Measurements from ENCODE around the gene PMAIP1. TPM values are rescaled to one million over a fixed set of nuclear protein-coding genes. Genes with fewer than 3 reads are reported as not detected.
A peak's percentile ranks its signal among the peaks of the same experiment; 100 is the strongest.

The PMAIP1 gene
- total and polyA plus RNA-seq, 4 donors: 0.08 to 5.5 (median 0.25) TPM

DNA sequence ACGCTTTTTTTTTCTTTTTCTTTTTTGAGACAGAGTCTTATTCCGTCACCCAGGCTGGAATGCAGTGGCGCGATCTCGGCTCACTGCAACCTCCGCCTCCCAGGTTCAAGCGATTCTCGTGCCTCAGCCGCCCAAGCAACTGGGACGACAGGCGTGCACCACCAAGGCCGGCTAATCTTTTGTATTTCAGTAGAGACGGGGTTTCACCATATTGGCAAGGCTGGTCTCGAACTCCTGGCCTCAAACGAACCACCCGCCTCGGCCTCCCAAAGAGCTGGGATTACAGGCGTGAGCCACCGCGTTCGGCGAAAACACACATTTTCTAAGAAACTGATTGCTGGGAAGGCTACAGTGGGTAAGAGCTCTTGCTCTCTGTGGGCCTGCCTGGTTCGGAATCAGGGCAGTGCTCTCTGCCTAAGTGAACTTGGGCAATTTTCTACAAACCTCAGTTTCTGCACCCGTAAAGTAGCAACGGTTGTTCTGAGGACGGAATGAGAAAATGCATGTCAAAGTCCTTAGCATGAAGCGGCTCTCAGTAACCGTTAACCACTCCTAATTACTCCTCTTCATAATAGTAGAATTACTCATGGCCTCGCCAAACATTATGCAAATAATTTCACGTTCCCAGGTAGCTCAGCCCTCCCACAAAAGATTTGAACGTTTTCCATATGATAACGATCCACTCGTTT, 1.0 kb upstream of the PMAIP1 start:
- TF ChIP-seq REST (IDR thresholded peaks at IDR 0.05) (no peak), RXRA (IDR thresholded peaks at IDR 0.05) (no peak), RAD21 (IDR thresholded peaks at IDR 0.05) (no peak), GABPA (IDR thresholded peaks at IDR 0.05 in 1 of 2, conservative IDR thresholded peaks at IDR 0.05 in 1 of 2) (no peak), HNF4G (IDR thresholded peaks at IDR 0.05) (no peak), TAF1 (conservative IDR thresholded peaks at IDR 0.05) (no peak)
- H3K27me3 ChIP-seq (ENCODE audit: control insufficient read depth in 4 of 4, insufficient read depth in 4 of 4, low read length in 3 of 4): peaks cover 0 to 5% (median 0%) of the 10 kb centered on the region in 4 donors
- no peak for DNase-seq (ENCODE audit: low spot score)

DNA sequence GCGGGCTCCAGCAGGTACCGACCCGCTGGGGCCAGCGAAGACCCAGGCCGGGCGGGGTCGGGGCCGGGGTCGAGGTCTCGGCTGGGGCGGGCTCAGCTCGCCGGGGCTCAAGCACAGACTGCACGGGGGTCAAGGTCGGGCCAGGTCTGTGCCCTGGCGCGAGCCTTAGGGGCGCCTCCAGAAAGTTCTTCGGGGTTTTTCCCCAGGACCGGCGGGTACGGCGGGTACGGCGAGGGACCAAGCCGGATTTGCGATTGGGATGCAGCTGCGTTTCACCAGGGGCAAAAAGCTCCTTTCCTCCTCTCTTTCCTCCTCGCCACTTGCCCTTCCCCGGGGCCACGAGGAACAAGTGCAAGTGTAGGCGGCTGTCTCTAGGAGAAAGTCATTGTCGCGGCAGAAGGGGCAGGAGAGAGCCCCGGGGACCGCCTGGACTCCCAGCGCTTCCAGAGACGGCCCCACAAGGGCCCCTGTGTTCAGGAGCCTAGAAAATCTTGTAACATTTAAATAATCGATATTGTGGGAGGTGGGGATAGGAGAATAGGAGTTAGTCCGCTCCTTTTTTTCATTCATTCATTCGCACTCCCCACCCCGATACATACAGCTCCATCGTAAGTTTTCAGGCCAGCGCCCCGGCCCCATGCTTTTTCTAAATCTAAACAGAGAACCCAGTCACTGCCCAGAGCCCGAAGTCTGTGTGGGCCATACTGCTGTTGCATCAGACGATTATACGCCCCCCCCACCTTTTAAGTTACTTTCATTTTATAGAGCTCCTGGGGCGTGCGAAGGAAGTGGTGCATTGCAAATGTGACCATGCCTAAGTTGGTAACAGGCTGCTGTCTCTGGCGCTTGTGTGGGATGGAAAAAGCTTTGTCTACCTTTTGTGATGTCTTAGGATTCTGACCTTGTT, 679 bp downstream of the PMAIP1 start:
- peak overlapping the region; percentile 57 to 67 (median 63) for H3K4me3 ChIP-seq (ENCODE audit: low read depth in 1 of 3, low read length in 3 of 3)
- DNase-seq (ENCODE audit: low spot score): peak; percentile 49
- peaks cover 6 to 12% (median 9%) of the 10 kb centered on the region in 4 donors for H3K4me1 ChIP-seq (ENCODE audit: control insufficient read depth in 4 of 4, insufficient read depth in 4 of 4, low read length in 3 of 4)
- H3K9me3 ChIP-seq (ENCODE audit: control insufficient read depth in 4 of 4, low read length in 3 of 4): peaks cover 0 to 2% (median under 1%) of the 10 kb centered on the region in 4 donors
- peak overlapping the region; percentile 36 to 64 for H3K27ac ChIP-seq (ENCODE audit: low read depth in 1 of 2, low read length in 2 of 2)
- TF ChIP-seq ATF3 (IDR thresholded peaks at IDR 0.05) (no peak), MAX (IDR thresholded peaks at IDR 0.05) (no peak), JUND (IDR thresholded peaks at IDR 0.05) (no peak)
- peak overlapping the region; percentile 13 to 58 for H3K9ac ChIP-seq (ENCODE audit: low read depth in 1 of 2, low read length in 2 of 2)
- peaks cover 0 to 5% (median 0%) of the 10 kb centered on the region in 4 donors for H3K27me3 ChIP-seq (ENCODE audit: control insufficient read depth in 4 of 4, insufficient read depth in 4 of 4, low read length in 3 of 4)
- 3% methylated on average over 51 of the region's 51 CpGs for whole genome bisulfite sequencing
- no peaks in the 10 kb centered on the region for H3K36me3 ChIP-seq (ENCODE audit: control insufficient read depth in 4 of 4, insufficient read depth in 3 of 4, low read depth in 1 of 4, low read length in 3 of 4)

More for the DNA sequence above, 1.0 kb upstream of the PMAIP1 start:
- Histone ChIP-seq H3K27ac (ENCODE audit: low read depth in 1 of 2, low read length in 2 of 2) (peak overlapping the region in 1 of 2 donors; percentile 53), H3K9ac (ENCODE audit: low read depth in 1 of 2, low read length in 2 of 2) (no peak overlapping the region), H3K36me3 (ENCODE audit: control insufficient read depth in 4 of 4, insufficient read depth in 3 of 4, low read depth in 1 of 4, low read length in 3 of 4) (no peaks in the 10 kb centered on the region), H3K4me3 (ENCODE audit: low read depth in 1 of 3, low read length in 3 of 3) (peak overlapping the region in 2 of 3 donors; percentile 63 to 69), H3K9me3 (ENCODE audit: control insufficient read depth in 4 of 4, low read length in 3 of 4) (peaks cover 0 to 2% (median under 1%) of the 10 kb centered on the region in 4 donors), H3K4me1 (ENCODE audit: control insufficient read depth in 4 of 4, insufficient read depth in 4 of 4, low read length in 3 of 4) (peaks cover 6 to 12% (median 9%) of the 10 kb centered on the region in 4 donors)
- WGBS: 42% methylated on average over 33 of the region's 33 CpGs

All from liver (tissue), 9 donors.